ENCODE measurements around the gene MATK.

MATK gene

DNA sequence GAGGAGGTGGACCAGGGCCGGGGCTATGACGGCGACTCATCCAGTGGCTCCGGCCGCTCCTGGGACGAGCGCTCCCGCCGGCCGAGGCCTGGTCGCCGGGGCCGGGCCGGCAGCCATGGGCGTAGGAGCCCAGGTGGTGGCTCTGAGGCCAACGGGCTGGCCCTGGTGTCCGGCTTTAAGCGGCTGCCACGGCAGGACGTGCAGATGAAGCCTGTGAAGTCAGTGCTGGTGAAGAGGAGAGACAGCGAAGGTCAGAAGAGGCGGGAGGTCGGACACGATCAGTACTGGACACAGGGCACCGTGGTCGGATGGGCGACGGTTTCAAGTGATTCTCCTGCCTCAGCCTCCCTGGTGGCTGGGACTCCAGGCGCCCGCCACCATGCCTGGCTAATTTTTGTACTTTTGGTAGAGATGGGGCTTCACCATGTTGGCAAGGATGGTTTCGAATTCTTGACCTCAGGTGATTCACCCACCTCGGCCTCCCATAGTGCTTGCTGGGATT lies 55.7 kb downstream of the MATK start:
- Histone ChIP-seq H3K4me3 (no peak overlapping the region), H3K27me3 (ENCODE audit: low read depth) (no peaks in the 10 kb centered on the region), H3K4me1 (no peaks in the 10 kb centered on the region), H3K36me3 (replicated peaks) (no peaks in the 10 kb centered on the region), H3K9me3 (no peaks in the 10 kb centered on the region)
- in situ Hi-C loops (cut with MboI; ENCODE audit: low sequenced_read_pairs), result no loop called here
- DNase-seq (ENCODE audit: low spot score in 2 of 2), result no peak
